ENCODE results near the gene ALKBH5. TPM values are rescaled to one million over a fixed set of nuclear protein-coding genes. Genes with fewer than 3 reads are reported as not detected.

Gene ALKBH5
- total and polyA plus RNA-seq, 10 of the 15 experiments (the other 5 are each of a cell fraction or from before 2014, with no cell fraction given): 13.7 to 99.9 (median 52.4) TPM

GRCh38 chr17:18182978-18183333 is 672 bp upstream of the ALKBH5 start (continued):
- TF ChIP-seq SKIL (IDR thresholded peaks at IDR 0.05; ENCODE audit: low read depth, poor library complexity, severe bottlenecking) (no peak), YBX1 (IDR thresholded peaks at IDR 0.05) (no peak), CHD4 (IDR thresholded peaks at IDR 0.05) (no peak), MYC (IDR thresholded peaks at IDR 0.05; ENCODE audit: insufficient read depth, insufficient read length, insufficient replicate concordance, low read length, severe bottlenecking) (peak; percentile 28), SREBF1 (IDR thresholded peaks at IDR 0.05; ENCODE audit: low read length) (no peak), ZBED1 (IDR thresholded peaks at IDR 0.05; ENCODE audit: borderline replicate concordance) (peak; percentile 60; the same call in 1 of the 2 replicates), STAT1 (conservative IDR thresholded peaks at IDR 0.05) (peak; percentile 37; the same call in 1 of the 2 replicates), KAT2A (conservative IDR thresholded peaks at IDR 0.05; ENCODE audit: control insufficient read depth, low read depth, low read length) (no peak), MLLT1 (IDR thresholded peaks at IDR 0.05) (no peak), PML (IDR thresholded peaks at IDR 0.05; ENCODE audit: low read length) (peak; percentile 71; the same call in 1 of the 2 replicates), ATF2 (IDR thresholded peaks at IDR 0.05; ENCODE audit: low read length) (no peak), EZH2 (IDR thresholded peaks at IDR 0.05; ENCODE audit: borderline replicate concordance, control insufficient read depth, low read depth, low read length) (no peak), E4F1 (IDR thresholded peaks at IDR 0.05; ENCODE audit: borderline replicate concordance, partially characterized antibody) (no peak), JUND (IDR thresholded peaks at IDR 0.05; ENCODE audit: low read depth, low read length) (no peak), PRDM15 (CRISPR knock-in tag; IDR thresholded peaks at IDR 0.05) (no peak), ZNF274 (IDR thresholded peaks at IDR 0.05; ENCODE audit: insufficient read depth, insufficient read length) (no peak), E2F4 (IDR thresholded peaks at IDR 0.05; ENCODE audit: low read depth, low read length) (no peak)

Measured in GM12878 (cell line).